Endothelial cell of hepatic sinusoid (primary cell): ENCODE data around the gene VPS33B.
"Not testable (repeated sequence)": the region's sequence is repeated elsewhere in the genome, so short reads cannot be mapped to it uniquely, and the experiment has no call there.

ENCODE experiments used
- in situ Hi-C: cut with HindIII; loops from 2 replicates; pipeline ENCODE4 v1.10.0; 2017; ENCODE audit warnings: low sequenced_read_pairs

VPS33B gene

DNA sequence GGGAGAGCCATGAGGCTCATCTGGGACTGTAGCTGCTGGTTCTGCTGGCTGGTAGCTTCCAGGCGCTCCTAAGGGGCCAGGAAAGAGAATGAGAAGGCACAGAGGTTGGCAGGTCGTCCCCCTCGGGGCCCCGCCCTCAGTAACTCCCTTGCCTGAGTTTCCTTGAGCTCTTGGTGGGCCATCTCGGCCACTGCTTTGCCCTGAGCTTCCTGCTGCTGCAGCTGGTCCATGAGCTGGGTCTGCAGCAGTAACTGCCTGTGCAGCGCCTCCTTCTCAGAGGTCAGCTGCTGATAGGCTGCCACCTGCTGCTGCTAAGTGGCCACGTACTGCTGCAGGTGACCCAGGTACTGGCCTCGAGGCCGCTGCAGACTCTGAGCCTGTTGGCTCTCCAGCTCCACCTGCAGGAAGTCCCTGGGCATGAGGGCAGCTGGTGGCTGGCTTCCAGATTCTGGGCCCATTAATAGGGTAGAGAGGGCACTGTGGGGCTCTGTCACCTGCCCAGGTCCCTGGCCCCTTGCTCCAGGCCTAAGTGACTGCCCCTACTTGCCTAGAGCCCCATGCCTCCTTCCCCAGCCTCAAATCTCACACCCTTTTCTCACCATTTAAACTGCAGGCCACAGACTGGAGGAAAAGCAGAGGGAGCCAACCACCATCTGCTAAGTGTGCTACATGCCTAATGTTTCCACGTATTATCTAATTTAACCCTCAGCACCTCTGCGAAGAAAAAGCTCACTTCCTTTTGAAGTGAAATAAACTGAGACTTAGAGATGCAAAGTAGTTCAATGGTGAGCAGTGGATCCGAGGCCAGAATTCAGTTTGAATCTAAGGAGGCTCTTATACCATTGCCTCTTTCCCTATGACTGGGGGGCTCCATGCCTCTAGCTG is 10.8 kb upstream of the VPS33B start:
- in situ Hi-C loops: no loop called here

DNA sequence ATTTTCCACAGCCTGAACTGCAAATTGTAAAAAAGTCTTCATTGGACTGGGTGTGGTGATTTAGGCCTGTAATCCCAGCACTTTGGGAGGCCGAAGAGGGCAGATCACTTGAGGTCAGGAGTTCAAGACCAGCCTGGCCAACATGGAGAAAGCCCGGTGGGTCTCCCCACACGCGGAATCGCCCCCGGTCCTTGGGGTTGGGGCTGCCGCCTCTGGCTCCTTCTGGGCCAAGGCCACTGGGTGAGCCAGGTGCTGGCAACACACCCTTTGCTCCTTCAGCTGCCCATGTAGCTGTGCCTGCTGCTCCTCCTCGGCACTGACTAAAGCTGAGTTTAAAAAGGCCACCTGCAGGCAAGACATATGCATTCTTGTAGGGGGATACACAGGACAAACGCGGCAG is 9.4 kb upstream of the VPS33B start:
- in situ Hi-C loops: no loop called here

- in situ Hi-C loops: no loop called here
Observed at GRCh38 chr15:91027677-91028076, 5.3 kb upstream of the VPS33B start.

- in situ Hi-C loops: no loop called here
Observed at GRCh38 chr15:91023720-91024119, 1.3 kb upstream of the VPS33B start.

- in situ Hi-C loops: no loop called here
Observed at GRCh38 chr15:91022832-91023129, 387 bp upstream of the VPS33B start.

GRCh38 chr15:91021516-91022074 is 799 bp downstream of the VPS33B start:
- in situ Hi-C loops: no loop called here

GRCh38 chr15:91018158-91018557 is 4.2 kb downstream of the VPS33B start:
- in situ Hi-C loops: no loop called here

DNA sequence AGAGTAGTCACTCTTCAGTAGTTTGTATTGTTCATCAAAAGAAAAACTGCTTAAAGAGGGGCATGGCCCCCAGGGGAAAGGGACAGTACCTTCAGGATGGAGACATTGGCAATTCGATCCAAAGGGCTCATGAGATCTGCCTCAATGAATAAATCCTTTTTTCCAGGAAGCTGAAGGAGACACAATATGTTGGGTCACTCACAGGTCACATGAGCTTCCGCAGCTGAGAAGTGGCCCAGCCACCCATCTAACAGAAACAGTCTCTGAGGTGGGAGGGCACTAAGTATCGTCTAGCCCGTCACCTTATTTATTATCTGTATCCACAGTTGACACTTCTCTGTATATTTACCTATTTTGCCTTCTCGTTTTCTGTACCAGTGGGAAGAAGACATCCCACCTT is 4.7 kb downstream of the VPS33B start:
- in situ Hi-C loops: no loop called here

DNA sequence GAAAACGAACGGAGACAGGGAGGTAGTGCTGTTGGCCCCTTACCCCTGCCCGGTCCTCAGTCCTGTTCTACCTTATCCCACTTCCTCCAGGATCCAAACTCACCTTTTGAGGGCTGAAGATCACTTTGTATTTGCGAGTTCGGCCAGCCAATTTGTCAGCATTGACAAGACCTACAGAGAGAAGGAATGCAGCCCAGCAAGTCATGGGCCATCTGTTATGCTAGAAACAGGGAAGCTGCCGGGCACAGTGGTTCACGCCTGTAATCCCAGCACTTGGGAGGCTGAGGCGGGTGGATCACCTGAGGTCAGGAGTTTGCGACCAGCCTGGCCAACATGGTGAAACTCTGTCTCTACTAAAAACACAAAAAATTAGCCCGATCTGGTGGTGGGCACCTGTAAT is 8.7 kb downstream of the VPS33B start:
- in situ Hi-C loops: not testable (repeated sequence)

DNA sequence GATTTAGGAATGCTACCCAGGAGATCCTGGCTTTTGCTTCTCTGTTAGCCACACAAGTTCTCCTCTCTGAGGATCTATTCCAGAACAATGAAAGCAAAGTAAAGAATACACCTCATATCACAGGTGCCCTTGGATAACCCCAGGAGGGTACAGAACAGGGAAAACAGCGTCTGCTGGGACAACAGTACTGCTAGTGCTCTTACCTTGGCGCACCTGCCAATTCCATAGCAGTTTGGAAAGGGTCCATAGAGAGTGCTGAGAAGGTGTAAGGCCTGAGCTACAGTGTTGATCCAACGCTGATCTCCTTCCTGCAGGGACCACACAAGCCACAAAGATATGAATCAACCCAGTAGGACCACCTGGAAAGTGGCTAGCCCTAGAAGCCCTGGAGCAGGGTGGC is 15.1 kb downstream of the VPS33B start:
- in situ Hi-C loops: no loop called here

- in situ Hi-C loops: no loop called here
Observed at GRCh38 chr15:91001209-91001608, 21.2 kb downstream of the VPS33B start.

DNA sequence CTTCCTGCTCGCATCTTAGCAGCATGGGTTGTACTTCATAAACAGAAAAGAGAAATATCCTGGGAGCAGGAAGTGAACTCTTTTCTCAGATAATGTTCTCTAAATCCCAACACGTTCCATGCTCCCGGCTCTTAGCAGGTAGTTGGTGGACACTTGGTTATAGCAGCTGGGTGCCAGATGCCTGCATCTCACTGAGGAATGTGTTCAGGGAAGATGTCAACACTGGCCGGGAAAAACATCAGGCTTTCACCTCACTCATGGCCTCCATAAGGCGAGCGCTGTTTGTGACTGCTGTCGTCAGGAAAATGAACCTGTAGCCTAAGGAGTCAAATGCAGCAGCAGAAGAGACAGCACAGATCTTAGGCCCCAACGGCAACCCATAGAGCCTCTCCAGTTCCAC is 23.7 kb downstream of the VPS33B start:
- in situ Hi-C loops: no loop called here

- in situ Hi-C loops: no loop called here
Observed at GRCh38 chr15:90994417-90995311, 27.7 kb downstream of the VPS33B start, which contains the start of gene PRC1. TSS of gene PRC1 (minus strand) at chr15:90994535. CDS start at chr15:90994417, 118 bp downstream.

GRCh38 chr15:90994059-90994416 is 28.4 kb downstream of the VPS33B start:
- in situ Hi-C loops: no loop called here

GRCh38 chr15:90991587-90992285 is 30.7 kb downstream of the VPS33B start:
- in situ Hi-C loops: no loop called here

DNA sequence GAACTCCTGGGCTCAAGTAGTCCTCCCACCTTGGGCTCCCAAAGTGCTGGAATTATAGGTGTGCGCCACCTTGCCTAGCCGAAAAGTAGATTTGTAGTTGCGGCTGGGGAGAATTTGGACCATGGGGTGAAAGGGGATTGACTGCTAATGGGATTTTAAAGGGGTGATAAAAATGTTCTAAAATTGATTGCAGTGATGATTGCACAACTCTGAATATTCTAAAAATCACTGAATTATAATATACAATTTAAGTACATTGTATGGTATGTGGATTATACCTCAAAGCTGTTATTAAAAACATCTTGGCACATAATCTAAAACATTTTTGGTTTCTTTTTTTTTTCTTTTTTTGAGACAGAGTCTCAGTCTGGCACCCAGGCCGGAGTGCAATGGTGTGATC is 31.9 kb downstream of the VPS33B start:
- in situ Hi-C loops: no loop called here

DNA sequence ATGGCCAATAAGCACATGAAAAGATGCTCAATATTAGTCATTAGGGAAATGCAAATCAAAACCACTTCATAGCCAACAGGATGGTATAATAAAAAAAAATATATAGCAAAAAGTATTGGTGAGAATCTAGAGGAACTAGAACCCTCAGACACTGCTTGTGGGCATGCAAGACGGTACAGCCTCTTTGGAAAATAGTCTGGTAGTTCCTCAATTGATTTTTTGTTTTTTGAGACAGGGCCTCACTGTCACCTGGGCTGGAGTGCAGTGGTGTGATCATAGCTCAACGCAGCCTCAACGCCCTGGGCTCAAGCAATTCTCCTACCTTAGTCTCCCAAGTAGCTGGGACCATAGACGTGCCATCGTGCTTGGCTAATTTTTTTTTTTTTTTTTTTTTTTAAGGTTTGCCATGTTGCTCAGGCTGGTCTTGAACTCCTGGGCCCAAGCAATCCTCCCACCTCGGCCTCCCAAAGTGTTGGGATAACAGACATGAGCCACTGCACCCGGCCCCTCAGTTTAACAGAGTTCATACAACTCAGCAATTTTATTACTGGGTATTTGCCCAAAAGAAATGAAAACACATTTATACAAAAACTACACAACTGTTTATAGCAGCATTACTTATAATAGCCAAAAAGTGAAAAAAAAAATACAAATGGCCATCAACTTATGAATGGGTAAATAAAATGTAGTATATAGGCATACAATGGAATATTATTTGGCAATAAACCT is 33.2 kb downstream of the VPS33B start:
- in situ Hi-C loops: no loop called here

DNA sequence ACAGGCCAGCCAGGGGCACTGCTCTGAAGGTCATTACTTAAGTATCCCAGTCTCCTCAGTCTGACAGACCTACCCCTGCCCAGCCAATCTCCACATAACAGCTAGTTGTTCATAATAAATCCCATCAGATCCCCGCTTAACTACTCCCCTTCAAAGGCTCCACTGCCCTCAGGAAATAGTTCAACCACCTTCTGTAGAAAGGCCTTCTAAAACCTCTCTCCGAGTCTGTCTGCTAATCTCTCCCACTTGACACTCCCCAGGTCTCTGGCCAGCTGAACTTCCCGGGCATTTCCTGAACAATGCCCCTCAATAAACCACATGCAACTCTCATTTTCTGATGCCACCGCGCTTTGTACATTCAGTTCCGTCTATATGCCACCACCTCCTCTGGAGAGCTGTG is 34.1 kb downstream of the VPS33B start:
- in situ Hi-C loops: no loop called here

DNA sequence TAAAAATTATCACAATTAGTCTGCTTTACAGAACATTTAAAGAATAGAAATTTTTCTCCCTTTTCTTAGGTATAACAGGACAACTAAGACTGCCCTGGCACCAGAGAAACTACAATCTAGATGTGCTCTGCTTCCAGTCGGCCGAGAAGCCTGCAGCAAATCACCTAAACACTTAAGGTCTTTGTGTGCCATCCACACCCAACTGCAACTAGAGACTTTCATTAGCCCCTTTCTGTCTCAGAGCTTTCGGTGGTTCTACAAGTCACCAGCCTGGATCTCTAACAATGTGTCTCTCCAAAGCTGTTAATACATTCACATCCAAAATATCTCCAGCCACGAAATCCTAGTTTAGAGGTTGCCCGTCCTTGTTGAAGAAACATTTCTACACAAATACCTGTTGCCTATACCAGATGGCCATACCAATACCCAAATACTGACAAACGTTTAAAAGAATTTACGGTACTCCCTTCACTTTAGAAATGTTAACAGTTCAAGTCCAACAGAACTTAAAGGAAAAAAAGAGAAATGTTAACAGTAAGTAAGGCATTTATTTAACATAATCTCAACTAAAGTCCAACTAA is 34.7 kb downstream of the VPS33B start:
- in situ Hi-C loops: no loop called here
